HG03378 (cell line): ENCODE results near the gene ARHGAP25.
A peak's percentile ranks its signal among the peaks of the same experiment; 100 is the strongest.

Experiments
- ATAC-seq: cut with Tn5 transposase; IDR thresholded peaks from one replicate; pipeline ENCODE4 v1.9.1; 2021; ENCODE audit warnings: mild to moderate bottlenecking, moderate library complexity; ENCODE audit not compliant: unreplicated experiment

ARHGAP25 gene

GRCh38 chr2:68716604-68717304, 17.9 kb upstream of the ARHGAP25 start:
- no peak for ATAC-seq

GRCh38 chr2:68717305-68717661, 17.3 kb upstream of the ARHGAP25 start:
- peak; percentile 28 for ATAC-seq

- no peak for ATAC-seq
Measured at GRCh38 chr2:68719912-68720311, 14.7 kb upstream of the ARHGAP25 start.

GRCh38 chr2:68720665-68721064, 13.9 kb upstream of the ARHGAP25 start:
- ATAC-seq: no peak

GRCh38 chr2:68721482-68722101, 13.0 kb upstream of the ARHGAP25 start:
- ATAC-seq: peak; percentile 65

GRCh38 chr2:68722712-68723111, 11.9 kb upstream of the ARHGAP25 start:
- no peak for ATAC-seq

GRCh38 chr2:68723181-68723580, 11.4 kb upstream of the ARHGAP25 start:
- ATAC-seq: no peak

GRCh38 chr2:68726100-68726499, 8.5 kb upstream of the ARHGAP25 start:
- ATAC-seq: no peak

GRCh38 chr2:68726608-68727367, 7.8 kb upstream of the ARHGAP25 start:
- peak; percentile 96 for ATAC-seq

- ATAC-seq: no peak
Measured at GRCh38 chr2:68727683-68728375, 6.8 kb upstream of the ARHGAP25 start.

- ATAC-seq: no peak
Measured at GRCh38 chr2:68730828-68731227, 3.8 kb upstream of the ARHGAP25 start.

- no peak for ATAC-seq
Measured at GRCh38 chr2:68732036-68732932, 2.3 kb upstream of the ARHGAP25 start.

- no peak for ATAC-seq
Measured at GRCh38 chr2:68733365-68733764, 1.2 kb upstream of the ARHGAP25 start.

- ATAC-seq: no peak
Measured at GRCh38 chr2:68734176-68734575, 435 bp upstream of the ARHGAP25 start.

- ATAC-seq: no peak
Measured at GRCh38 chr2:68736086-68736485, 1.5 kb downstream of the ARHGAP25 start.

GRCh38 chr2:68737711-68738110, 3.1 kb downstream of the ARHGAP25 start:
- peak; percentile 37 for ATAC-seq

GRCh38 chr2:68738906-68739594, 4.4 kb downstream of the ARHGAP25 start:
- ATAC-seq: no peak

GRCh38 chr2:68739595-68740399, 5.2 kb downstream of the ARHGAP25 start:
- ATAC-seq: no peak

- no peak for ATAC-seq
Measured at GRCh38 chr2:68740400-68740914, 5.8 kb downstream of the ARHGAP25 start.
